Eye (tissue), 1 donor: ENCODE data around the gene POU6F1.
"Not testable (repeated sequence)": the region's sequence is repeated elsewhere in the genome, so short reads cannot be mapped to it uniquely, and the experiment has no call there.

Experiments
- DNase-seq: peaks from one replicate; pipeline ENCODE4 v3.0.0-alpha.2; 2015

The POU6F1 gene

DNA sequence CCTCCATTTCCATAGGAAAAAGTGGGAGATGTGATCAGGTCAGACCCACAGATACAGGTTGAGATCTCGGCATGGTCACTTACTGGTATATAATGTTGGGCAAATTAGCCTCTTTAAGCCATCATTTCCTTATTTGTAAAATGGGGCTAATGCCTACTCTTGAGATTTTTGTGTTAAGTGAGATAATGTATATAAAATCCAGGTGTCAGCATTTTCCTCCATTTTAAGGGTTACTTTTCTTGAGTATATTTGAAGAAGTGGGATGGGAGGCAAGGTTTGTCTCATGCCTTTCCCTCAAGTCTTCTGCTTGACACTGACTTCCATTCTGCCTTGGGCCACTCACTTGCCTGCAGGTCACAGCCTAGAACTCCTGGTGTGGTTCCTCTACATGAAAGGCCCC lies 10.1 kb upstream of the POU6F1 start:
- no peak for DNase-seq

DNA sequence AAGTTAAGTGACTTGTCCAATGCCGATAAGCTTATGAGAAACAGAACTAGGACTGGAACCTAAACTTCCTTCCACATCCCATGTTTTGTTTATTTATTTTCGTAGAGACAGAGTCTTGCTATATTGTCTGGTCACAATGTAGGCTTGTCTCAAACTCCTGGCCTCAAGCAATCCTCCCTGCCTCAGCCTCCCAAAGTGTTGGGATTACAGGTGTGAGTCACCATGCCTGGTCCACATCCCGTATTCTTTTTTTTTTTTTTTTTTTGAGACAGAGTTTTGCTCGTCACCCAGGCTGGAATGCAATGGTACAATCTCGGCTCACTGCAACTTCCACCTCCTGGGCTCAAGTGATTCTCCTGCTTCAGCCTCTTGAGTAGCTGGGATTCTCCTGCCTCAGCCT lies 9.2 kb upstream of the POU6F1 start:
- not testable (repeated sequence) for DNase-seq

DNA sequence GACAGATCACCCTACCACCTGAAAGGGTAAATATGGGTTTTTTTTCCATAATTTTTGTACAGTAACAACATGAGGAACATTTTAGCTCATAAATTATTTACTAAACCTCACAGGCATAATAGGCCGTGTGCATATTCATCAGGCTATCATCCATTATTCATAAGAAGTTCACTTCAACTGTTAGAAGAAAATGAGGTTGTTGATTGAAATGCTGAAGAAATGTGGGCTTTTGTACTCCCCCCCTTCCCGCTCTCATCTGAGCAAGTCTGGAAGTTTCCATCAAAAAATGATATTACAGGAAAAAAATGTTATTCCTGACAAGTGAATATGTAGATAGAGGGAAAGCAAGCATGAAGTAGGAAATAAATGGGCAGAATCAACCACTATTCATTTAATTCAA lies 7.9 kb upstream of the POU6F1 start:
- DNase-seq = peak; percentile 8

DNA sequence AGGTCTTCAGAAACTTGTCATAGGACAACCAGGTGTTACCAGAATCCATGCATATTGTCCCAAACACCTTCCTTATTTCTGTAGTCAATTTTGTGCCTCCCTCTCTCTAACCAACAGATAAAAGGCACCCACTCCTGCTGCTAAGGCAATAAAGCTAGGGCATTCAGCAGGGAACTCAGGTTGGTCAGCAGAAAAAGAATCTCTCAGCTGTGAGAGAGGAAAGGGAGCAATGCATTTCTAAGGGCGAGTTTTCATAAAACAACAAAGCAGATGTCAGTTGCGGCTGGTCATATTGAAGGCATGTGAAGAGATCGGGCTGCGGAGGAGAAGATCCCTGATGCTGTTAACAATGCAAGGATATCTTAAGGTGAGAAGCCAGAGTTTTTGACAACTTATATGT lies 7.4 kb upstream of the POU6F1 start:
- no peak for DNase-seq

DNA sequence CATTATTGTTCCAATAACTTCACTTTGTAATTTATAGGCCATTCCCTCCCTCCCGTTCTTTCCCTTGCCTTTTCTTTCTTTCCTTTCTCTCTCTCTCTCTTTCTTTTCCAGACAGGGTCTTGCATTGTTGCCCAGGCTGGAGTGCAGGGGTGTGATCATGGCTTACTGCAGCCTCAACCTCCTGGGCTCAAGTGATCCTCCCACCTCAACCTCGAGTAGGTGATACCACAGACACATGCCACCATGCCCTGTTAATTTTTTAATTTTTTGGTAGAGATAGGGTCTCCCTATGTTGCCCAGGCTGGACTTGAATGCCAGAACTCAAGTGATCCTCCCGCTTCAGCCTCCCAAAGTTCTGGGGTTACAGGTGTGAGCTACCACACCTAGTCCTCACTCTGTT lies 6.8 kb upstream of the POU6F1 start:
- DNase-seq = no peak

DNA sequence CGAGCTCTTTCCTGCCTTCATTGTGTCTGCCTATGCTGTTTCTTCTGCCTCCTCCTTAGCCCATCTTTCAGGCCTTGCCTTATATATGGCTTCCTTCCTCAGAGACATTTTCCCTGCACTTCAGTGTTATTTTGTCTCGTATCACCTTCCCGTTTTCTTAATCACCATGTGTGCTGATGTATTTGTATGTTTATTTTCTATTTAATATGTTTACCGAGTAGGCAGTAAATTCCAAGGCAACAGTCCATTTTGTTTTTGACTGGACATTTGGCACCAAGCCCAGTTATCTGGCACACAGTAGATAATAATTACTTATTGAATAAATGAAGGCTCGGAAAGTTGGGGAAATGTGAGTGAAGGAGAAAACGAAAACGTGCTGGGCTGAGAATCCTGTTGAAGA lies 4.6 kb upstream of the POU6F1 start:
- DNase-seq = no peak

DNA sequence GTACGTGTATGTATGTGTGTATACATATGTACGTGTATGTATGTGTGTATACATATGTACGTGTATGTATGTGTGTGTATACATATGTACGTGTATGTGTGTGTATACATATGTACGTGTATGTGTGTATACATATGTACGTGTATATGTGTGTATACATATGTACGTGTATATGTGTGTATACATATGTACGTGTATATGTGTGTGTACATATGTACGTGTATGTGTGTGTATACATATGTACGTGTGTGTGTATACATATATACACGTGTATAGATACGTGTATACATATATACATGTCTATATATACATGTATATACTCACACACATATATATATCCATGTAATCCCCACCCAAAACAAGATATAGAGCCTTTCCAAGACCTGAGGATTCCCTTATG lies 2.0 kb upstream of the POU6F1 start:
- DNase-seq = not testable (repeated sequence)

DNA sequence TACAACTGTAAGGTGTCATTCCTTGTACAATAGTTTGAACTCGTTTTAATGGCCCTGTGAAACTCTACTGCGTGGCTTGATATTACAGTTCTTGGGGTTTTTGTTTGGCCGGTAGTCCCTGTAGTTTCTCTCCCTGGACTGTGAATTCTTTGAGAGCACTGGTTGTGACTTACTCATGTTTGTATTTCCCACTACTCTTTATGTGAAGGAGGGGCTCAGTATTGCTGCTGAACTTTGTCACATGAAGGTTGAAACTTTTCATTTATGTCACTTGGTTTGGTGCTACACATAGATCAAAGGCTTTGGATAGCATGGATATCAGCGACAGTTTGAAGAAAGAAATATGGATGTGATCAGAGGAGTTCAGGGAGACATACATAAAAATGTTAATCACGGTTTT lies 1.5 kb upstream of the POU6F1 start:
- DNase-seq = no peak

DNA sequence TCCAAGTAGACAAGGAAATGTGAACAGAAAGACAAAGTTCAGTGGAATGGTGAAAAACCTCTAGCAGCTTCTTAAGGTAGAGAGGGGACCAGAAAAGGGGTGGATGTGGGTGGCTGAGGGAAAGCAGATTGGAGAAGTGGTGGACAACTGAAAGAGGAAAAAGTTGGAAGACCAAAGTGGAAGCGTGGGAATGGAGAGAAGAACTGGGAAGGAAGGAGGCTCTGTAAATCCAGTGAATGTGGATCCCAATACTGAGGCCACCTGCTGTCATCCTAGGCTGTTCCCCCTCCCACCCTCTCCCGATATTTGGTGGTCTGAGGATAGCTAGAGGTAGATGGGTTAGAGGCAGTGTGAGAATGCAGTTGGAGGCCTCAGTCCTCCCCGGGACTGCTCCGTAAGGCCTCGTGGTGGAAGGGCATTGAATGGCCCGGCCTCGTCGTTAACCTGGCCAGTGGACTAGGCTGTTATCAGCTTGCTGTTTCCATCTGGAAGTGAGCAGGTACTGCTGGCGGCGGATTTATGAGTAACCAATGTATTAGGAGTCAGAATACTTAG lies 822 bp upstream of the POU6F1 start:
- no peak for DNase-seq

DNA sequence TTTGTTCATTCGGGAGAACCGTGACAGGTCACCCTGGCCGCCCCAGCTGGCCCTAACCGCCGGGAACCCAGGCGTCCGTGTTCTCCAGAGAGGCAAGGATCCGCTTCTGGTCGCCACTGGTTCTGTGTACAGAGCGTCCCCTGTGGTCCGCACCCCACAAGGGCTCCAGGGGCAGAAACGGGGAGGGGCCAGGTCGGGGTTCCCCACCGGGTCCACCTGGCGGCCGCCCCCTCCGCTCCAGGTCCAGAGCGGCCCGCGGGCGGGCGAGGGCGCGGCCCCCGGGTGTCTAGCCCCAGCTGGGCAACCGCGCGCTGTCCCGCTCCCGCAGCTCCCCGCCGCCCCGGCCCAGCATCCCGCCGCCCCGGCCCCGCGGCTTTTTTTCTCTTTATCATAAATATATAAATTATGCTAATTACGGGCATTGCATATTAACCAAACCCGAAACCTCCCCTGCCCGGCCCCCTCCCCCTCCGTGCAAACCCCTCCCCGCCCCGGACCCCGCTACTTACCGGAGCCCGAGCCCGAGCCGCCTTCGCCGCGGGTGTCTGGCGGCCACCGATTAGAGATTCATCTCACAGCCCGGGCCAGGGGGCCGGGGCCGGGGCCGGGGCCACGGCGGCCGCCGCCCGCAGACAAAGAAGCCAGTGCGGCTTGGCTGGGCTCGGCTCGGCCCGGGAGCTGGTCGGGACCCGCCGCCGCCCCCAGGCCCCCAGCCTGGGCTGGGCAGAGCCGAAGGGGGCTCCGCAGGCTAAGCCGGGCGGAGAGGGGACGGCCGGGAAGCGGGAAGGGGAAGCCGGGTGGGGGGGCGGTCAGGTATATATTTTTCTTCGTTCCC lies 512 bp downstream of the POU6F1 start:
- DNase-seq = peak; percentile 68

DNA sequence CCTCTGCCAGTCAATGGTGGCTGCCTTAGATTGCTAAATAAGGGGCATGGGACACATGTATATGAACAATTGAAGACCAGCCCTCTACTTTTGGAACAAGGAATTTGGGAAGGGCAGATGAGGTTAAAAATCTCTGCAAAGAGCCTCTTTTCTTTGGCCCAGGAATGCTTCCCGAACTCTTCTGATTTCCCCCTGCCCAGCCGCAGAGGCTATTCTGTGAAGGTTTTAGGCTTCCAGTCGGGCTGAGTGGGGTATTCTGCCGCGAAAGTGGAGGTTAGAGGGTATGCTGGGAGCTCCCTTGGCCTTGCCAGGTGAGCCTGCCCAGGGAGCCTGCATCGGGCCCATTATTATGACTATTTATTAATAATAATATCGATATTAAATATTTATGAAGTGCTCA lies 1.2 kb downstream of the POU6F1 start:
- DNase-seq = no peak

DNA sequence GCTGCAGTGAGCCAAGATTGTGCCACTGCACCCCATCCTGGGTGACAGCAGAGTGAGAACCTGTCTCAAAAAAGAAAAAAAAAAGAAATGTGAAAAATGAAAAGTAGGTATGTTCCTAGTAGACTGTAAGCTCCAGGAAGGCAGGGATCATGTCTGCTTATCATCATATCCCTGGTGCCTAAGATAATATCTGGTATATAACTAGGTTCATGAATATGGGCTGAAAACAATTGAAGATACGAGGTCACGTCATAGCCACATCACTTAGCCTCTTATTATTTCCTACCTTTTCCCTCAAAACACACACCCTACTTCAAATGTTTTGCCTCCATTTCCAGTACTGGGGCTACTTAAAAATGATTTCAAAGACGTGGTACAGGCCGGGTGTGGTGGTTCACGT lies 3.0 kb downstream of the POU6F1 start:
- no peak for DNase-seq

DNA sequence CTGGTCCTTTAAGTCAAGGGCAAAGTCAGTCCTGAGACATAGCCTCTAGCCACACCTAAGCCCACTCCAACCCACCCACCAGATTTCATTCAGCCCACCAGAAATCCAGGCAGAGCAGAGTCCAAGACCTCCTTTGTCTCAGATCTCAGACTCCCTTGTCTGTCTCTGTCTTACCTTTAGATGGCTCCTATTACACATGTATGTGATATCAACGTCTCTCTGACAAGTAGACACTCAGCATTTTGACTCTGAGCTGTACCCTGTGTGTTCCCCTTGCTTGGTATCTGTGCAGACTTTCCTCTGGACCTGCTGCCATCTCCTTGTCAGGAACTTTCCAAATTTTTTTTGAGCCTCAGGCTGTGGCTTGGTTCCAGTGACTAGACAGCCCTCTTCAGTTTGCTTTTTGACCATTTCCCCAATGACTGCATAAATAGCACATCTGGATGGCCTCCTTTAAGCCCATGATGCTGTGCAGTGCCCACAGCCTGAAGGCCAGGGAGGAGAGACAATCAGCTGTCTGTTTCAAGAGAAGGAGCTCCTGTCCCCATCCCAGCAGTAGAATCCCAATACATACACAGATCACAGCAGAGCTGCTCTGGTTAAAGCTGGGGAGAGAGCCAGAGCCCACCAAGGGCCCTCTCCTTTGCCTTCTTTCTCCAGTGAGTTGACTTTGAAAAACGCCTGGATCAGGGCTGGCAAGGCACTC lies 7.0 kb downstream of the POU6F1 start:
- DNase-seq = no peak

DNA sequence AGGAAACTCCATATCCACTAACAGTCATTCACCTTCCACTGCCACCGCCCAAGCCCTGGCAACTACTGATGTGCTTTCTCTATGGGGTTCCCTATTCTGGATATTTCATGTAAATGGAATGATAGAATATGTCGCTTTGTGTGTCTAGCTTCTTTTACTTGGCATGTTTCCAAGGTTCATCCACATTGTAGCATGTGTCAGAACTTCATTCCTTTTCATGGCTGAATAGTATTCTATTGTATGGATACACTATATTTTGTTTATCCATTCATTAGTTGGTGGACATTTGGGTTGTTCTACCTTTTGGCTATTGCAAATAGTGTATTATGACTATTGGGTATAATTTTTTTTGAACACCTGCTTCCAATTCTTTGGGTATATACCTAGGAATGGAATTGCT lies 8.6 kb downstream of the POU6F1 start:
- no peak for DNase-seq

DNA sequence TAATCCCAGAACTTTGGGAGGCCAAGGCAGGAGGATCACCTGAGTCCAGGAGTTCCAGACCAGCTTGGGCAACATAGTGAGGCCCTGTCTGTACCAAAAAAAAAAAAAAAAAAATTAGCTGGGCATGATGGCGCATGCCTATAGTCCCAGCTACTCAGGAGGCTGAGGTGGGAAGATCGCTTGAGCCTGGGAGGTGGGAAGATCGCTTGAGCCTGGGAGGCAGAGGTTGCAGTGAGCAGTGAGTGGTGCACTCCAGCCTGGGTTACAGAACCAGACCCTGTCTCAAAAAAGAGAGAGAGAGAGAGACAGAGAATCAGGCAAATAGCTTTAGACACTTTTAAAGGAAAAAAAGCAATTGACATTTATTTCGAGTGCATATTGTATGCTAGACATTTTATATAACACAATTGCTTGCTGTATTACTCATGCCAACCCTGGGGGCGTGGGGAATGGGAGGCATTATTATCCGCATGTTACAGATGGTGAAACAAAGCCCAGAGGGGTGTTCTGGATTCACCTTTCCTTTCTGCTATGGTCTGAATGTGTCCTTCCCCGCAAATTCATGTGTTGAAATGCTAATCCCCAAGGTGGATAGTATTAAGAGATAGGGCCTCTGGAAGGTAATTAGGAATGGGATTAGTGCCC lies 9.7 kb downstream of the POU6F1 start:
- DNase-seq = no peak

DNA sequence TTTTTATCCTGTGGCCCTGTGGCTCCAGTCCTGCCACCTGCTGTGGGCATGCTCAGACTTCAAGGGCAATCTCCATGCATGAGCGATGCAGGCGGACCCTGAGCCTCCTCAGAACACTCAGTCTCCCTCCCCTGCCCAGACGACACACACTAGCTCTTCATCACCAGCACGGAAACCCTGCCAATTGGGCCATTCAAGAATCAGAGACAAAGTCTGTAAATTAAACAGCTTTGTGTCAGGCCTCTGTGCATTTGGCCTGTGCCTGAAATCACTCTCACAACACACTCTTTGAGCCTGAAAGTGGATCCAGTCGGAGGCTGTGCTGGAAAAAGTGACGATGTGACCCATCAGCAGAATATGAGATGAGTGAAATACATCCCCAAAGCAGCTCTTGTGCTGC lies 12.5 kb downstream of the POU6F1 start:
- no peak for DNase-seq

DNA sequence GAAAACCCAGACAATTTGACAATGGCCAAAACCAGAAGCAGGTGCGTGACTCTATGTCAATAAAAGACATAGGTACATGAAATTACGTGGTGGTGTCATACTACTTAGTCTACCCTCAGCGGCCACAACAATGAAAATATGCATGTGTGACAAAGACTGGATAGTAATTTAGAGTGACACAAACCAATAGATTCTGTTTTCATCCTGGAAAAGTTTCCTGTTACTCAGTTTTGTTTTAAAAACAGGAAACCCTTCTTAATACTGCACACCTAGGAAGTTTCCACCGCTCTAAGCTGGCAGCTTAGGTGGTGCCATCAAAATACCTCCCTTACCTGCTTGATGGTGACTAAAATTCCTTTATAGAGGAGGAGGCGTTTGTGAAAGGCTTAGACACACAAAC lies 15.1 kb downstream of the POU6F1 start:
- DNase-seq = no peak

DNA sequence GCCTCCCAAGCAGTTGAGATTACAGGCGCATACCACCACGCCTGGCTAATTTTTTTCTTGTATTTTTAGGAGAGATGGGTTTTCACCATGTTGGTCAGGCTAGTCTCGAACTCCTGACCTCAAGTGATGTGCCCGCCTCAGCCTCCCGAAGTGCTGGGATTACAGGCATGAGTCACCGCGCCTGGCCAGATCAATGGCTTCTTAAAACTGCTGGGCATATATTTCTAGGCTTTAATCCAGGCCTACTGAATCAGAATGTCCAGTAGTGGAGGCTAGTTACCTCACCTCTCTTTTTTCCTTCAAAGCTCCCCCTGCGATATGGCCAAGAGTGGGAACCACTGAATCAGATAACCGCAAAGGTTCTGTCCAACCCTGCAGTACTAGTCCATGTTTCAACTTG lies 17.1 kb downstream of the POU6F1 start:
- no peak for DNase-seq

DNA sequence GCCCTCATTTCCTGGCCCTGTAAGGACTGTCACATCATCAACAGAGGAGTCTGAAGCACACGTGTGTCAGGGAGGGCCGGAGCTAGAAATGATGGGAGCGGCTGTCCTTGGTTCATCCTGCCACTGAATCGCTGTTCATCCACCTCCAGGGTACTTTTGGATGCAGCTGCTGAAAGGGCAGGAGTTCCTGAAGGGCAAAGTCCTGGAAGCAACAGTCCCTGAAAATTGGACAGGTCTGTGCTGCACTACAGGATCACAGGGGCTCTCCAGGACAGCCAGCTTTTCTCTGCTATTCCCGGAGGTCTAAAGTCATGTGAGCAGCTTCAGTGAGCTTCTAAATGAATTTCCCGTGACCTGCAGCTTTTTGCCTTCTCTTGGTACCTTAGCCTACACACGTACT lies 17.7 kb downstream of the POU6F1 start:
- no peak for DNase-seq

DNA sequence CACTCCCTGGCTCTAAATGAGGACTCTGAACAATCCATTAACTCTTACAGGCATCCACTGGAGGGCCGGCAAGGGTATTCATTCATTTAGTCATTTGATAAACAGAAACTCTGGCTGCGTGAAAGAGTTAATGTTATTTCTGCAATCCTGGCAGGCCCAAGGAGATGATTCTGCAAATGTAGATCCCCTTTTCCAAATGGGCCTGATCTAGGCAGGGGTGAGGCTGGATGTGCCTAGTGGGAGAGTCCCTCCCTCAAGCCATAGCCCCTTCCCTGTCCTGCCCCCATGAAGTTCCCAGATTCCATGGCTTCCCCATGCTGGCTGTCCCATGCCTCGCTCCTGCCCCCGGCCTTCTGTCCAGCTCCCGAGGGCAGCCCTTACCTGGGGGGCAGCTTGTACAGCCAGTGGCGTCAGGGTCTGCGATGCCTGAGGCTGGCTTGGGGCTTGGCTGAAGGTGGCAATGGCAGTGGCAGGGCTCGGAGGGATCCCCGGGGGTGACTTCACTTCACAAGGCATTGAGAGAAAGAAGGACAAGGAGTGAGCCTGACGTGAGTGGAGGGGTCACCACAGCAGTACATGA lies 18.4 kb downstream of the POU6F1 start:
- DNase-seq = no peak

DNA sequence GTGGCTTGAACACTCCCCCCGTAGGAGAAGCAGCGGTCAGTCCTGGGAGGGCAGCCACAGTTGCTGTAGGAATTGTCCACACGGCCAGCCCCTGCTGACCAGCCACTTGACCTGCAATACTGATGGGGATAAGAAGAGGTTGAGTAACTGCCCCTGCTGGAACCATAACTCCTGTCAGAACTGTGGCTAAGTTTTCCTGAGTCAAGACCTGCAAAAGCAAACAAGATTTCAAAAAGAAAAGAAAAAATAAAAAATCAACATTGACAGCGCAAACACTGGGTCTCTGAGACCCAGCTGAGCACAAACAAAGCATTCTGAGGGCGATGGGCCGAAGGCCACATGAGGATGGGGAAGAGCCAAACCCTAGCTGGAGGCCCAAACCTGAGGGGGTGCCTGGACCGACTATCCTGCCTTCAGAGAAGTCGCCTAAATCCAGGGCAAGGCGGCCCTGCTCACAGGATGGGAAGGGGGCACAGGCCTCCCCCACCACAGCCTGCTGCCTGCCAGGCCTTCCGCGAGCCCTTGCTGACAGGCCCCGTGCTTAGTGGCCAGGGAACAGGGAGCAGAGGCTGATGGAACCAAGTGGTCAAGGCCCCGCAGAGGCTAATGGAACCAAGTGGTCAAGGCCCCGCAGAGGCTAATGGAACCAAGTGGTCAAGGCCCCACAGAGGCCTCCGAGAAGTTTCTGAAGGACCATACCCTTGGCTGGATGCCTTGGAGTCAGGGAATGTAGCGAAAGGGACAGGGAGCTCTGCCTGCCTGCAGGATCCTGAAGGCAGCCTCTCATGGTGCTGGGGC lies 19.1 kb downstream of the POU6F1 start:
- no peak for DNase-seq

DNA sequence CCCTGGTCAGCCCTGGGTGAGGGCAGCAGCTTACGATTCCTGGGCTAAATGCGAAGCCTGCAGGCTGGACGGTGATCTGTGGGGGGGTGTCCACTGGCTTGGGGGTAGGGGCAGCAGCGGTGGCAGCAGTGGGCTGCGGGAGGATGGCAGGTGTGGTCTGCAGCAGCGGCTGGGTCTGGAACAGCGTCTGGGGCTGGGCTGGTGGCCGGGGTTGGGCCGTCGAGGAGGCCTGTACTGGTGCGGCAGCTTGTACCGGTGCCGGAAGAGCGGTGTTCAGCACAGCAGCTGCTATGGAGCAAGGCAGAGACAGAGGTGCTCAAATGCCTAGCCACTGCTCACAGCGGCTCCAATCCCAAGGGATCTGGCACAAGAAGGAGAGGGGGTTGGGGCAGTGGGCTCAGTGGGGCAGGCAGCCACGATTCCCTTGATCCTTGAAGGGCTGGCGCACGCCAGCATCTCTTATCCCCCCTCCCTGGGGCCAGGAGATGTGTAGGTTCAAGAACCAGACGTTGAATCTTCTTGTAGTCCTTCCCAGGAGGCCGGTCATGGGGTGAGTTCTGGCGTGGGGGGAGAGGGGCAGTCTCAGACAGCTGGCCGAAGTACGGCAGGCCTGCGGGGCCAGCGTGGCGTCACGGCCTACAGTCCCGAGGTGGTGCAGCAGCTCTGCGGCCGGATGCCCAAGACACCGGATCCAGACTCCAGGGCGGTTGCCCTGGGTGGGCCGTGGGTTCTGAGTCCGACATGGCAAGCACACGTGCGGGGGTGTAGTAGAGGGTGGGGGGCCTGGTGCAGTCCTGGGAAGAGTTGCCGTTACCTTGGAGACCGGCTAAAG lies 19.9 kb downstream of the POU6F1 start:
- no peak for DNase-seq
